GM19025 (cell line): ENCODE measurements around the gene C3.
A peak's percentile ranks its signal among the peaks of the same experiment; 100 is the strongest.
"Not testable (repeated sequence)": the region's sequence is repeated elsewhere in the genome, so short reads cannot be mapped to it uniquely, and the experiment has no call there.

Experiments used
- ATAC-seq: cut with Tn5 transposase; IDR thresholded peaks from one replicate; pipeline ENCODE4 v1.9.1; 2021; ENCODE audit warnings: mild to moderate bottlenecking, low read depth, moderate library complexity; ENCODE audit not compliant: unreplicated experiment

Gene C3

GRCh38 chr19:6720369-6721137 lies at the start of gene C3:
TSS of gene C3 (minus strand) at chr19:6720650. CDS start at chr19:6720589, 61 bp downstream.
- no peak for ATAC-seq

GRCh38 chr19:6769006-6769619 lies 48.7 kb upstream of the C3 start:
- ATAC-seq, result no peak

- ATAC-seq, result no peak
Measured at GRCh38 chr19:6768236-6768785, 47.9 kb upstream of the C3 start.

- ATAC-seq, result peak; percentile 63
Measured at GRCh38 chr19:6767357-6768235, 47.1 kb upstream of the C3 start, which contains the start of gene SH2D3A. TSS of gene SH2D3A (minus strand) at chr19:6767435. CDS start at chr19:6763748, 3,687 bp downstream.

- no peak for ATAC-seq
Measured at GRCh38 chr19:6767081-6767356, 46.6 kb upstream of the C3 start.

GRCh38 chr19:6766357-6767080 lies 46.1 kb upstream of the C3 start:
- ATAC-seq, result no peak

- ATAC-seq, result no peak
Measured at GRCh38 chr19:6765738-6766356, 45.4 kb upstream of the C3 start.

- not testable (repeated sequence) for ATAC-seq
Measured at GRCh38 chr19:6762253-6762797, 41.9 kb upstream of the C3 start.

- no peak for ATAC-seq
Measured at GRCh38 chr19:6761053-6761676, 40.7 kb upstream of the C3 start.

- ATAC-seq, result no peak
Measured at GRCh38 chr19:6760606-6761005, 40.2 kb upstream of the C3 start.

- ATAC-seq, result no peak
Measured at GRCh38 chr19:6754653-6755463, 34.4 kb upstream of the C3 start.

- ATAC-seq, result no peak
Measured at GRCh38 chr19:6754136-6754535, 33.7 kb upstream of the C3 start.

GRCh38 chr19:6753178-6754031 lies 33.0 kb upstream of the C3 start:
- ATAC-seq, result peak; percentile 76

GRCh38 chr19:6752256-6753177 lies 32.1 kb upstream of the C3 start:
- no peak for ATAC-seq

GRCh38 chr19:6751189-6751588 lies 30.7 kb upstream of the C3 start:
- ATAC-seq, result no peak

GRCh38 chr19:6750062-6750461 lies 29.6 kb upstream of the C3 start:
- no peak for ATAC-seq
